Left kidney (tissue), 2 donors: Measurements from ENCODE around the gene LCN10. TPM values are rescaled to one million over a fixed set of nuclear protein-coding genes. Genes with fewer than 3 reads are reported as not detected.

Experiments
- DNase-seq: peaks from one replicate; pipeline ENCODE4 v3.0.0-alpha.2; 2013
- polyA plus RNA-seq: library from polyadenylated mRNA; unstranded; fragments of 120-200 nt; gene quantifications from one replicate; pipeline ENCODE4 v1.2.1, GENCODE V29; 2013; ENCODE audit not compliant: insufficient read length

LCN10 gene
- polyA plus RNA-seq, 1 donor = 1.8 TPM

GRCh38 chr9:136701668-136702053, 41.1 kb downstream of the LCN10 start:
- no peak for DNase-seq

- no peak for DNase-seq
Measured at GRCh38 chr9:136700959-136701667, 41.6 kb downstream of the LCN10 start.

GRCh38 chr9:136700304-136700703, 42.4 kb downstream of the LCN10 start:
- no peak for DNase-seq

- no peak for DNase-seq
Measured at GRCh38 chr9:136698635-136699246, 44.0 kb downstream of the LCN10 start.

GRCh38 chr9:136697821-136698526, 44.8 kb downstream of the LCN10 start:
- no peak for DNase-seq

- no peak for DNase-seq
Measured at GRCh38 chr9:136697146-136697820, 45.5 kb downstream of the LCN10 start.

GRCh38 chr9:136696502-136696901, 46.2 kb downstream of the LCN10 start:
- DNase-seq = no peak

GRCh38 chr9:136695955-136696354, 46.8 kb downstream of the LCN10 start:
- DNase-seq = no peak

GRCh38 chr9:136695435-136695895, 47.3 kb downstream of the LCN10 start:
- DNase-seq = no peak

- no peak for DNase-seq
Measured at GRCh38 chr9:136694872-136695247, 47.9 kb downstream of the LCN10 start.

- no peak for DNase-seq
Measured at GRCh38 chr9:136694163-136694871, 48.4 kb downstream of the LCN10 start.

GRCh38 chr9:136693490-136694162, 49.1 kb downstream of the LCN10 start:
- no peak for DNase-seq

GRCh38 chr9:136693135-136693489, 49.6 kb downstream of the LCN10 start:
- DNase-seq = no peak

- no peak for DNase-seq
Measured at GRCh38 chr9:136692185-136693134, 50.3 kb downstream of the LCN10 start.

GRCh38 chr9:136691316-136692184, 51.2 kb downstream of the LCN10 start:
- no peak for DNase-seq

- no peak for DNase-seq
Measured at GRCh38 chr9:136690806-136691261, 51.9 kb downstream of the LCN10 start.

GRCh38 chr9:136690104-136690805, 52.5 kb downstream of the LCN10 start:
- no peak for DNase-seq

GRCh38 chr9:136689108-136689460, 53.7 kb downstream of the LCN10 start:
- DNase-seq = no peak
